Type B pancreatic cell (in vitro differentiated cells): ENCODE results near the gene SERTM1. TPM values are rescaled to one million over a fixed set of nuclear protein-coding genes. Genes with fewer than 3 reads are reported as not detected.

Experiments used
- DNase-seq: peaks from one replicate; pipeline ENCODE4 v3.0.0; 2021; ENCODE audit warnings: mixed read lengths; ENCODE audit not compliant: unreplicated experiment; ENCODE audit errors: extremely low spot score
- H3K27ac Mint-ChIP-seq: 2 replicates; pipeline ENCODE4 v1.8.0; 2021; ENCODE audit warnings: mild to moderate bottlenecking, mixed read lengths
- H3K27me3 Mint-ChIP-seq: 2 replicates; pipeline ENCODE4 v1.8.0; 2021; ENCODE audit warnings: mixed read lengths
- H3K36me3 Mint-ChIP-seq: 2 replicates; pipeline ENCODE4 v1.8.0; 2021; ENCODE audit warnings: mixed read lengths
- H3K4me1 Mint-ChIP-seq: one replicate; pipeline ENCODE4 v1.8.0; 2021; ENCODE audit warnings: mixed read lengths; ENCODE audit not compliant: unreplicated experiment
- H3K4me3 Mint-ChIP-seq: 2 replicates; pipeline ENCODE4 v1.8.0; 2021; ENCODE audit warnings: mild to moderate bottlenecking, mixed read lengths
- H3K9me3 Mint-ChIP-seq: 2 replicates; pipeline ENCODE4 v1.8.0; 2021; ENCODE audit warnings: mixed read lengths
- CTCF ChIP-seq: fragments of 200-600 bp; sonication (generic); conservative IDR thresholded peaks from 2 replicates; pipeline ENCODE4 v1.5.0; 2021; ENCODE audit warnings: antibody characterized with exemption, mild to moderate bottlenecking
- total RNA-seq: library from RNA; stranded (reverse); gene quantifications from 2 replicates; pipeline ENCODE4 v1.2.1, GENCODE V29; 2021; ENCODE audit warnings: low replicate concordance

SERTM1 gene
- total RNA-seq, 1 donor from 2014 or later = 6.5 TPM

- H3K4me3 Mint-ChIP-seq = no peak overlapping the region
- no peak for TF ChIP-seq CTCF
- DNase-seq = no peak
- no peak overlapping the region for H3K27ac Mint-ChIP-seq
- peaks cover 35% of the 10 kb centered on the region for H3K4me1 Mint-ChIP-seq
- peaks cover 3% of the 10 kb centered on the region for H3K27me3 Mint-ChIP-seq
- H3K36me3 Mint-ChIP-seq = no peaks in the 10 kb centered on the region
- peaks cover 6% of the 10 kb centered on the region for H3K9me3 Mint-ChIP-seq
Observed at GRCh38 chr13:36710396-36710795, 36.6 kb downstream of the SERTM1 start.

GRCh38 chr13:36712290-36712689 is 38.5 kb downstream of the SERTM1 start:
- H3K27ac Mint-ChIP-seq = no peak overlapping the region
- TF ChIP-seq CTCF = no peak
- peaks cover 44% of the 10 kb centered on the region for H3K4me1 Mint-ChIP-seq

DNA sequence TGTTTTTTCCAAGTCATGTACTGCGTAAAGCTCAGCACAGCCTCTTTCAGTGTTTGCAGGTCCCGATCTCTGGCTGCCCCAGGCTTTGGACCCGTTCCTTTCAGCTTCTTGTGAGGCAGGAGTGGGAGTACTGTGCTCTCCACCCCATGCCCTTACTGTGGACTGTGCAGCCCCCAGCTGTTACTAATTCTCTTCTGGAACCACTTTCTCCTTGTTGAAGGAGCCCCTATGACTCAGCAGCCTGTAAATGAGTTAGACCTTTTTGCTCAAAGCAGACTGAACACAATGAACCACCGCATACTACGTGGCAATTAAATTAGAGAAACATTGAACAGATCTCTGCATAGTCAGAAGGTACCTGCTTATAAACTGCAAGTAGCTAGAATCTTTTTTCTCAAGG is 39.0 kb downstream of the SERTM1 start:
- H3K27me3 Mint-ChIP-seq = peaks cover 8% of the 10 kb centered on the region
- H3K27ac Mint-ChIP-seq = no peak overlapping the region
- H3K36me3 Mint-ChIP-seq = no peaks in the 10 kb centered on the region
- no peak for DNase-seq
- H3K4me1 Mint-ChIP-seq = peaks cover 48% of the 10 kb centered on the region
- no peak overlapping the region for H3K4me3 Mint-ChIP-seq
- no peak for TF ChIP-seq CTCF
- H3K9me3 Mint-ChIP-seq = peaks cover 6% of the 10 kb centered on the region

More at GRCh38 chr13:36712290-36712689, 38.5 kb downstream of the SERTM1 start:
- Mint-ChIP-seq H3K9me3 (peaks cover 6% of the 10 kb centered on the region), H3K36me3 (no peaks in the 10 kb centered on the region), H3K4me3 (no peak overlapping the region), H3K27me3 (peaks cover 8% of the 10 kb centered on the region)
- DNase-seq = no peak

- no peak for DNase-seq
- Mint-ChIP-seq H3K36me3 (no peaks in the 10 kb centered on the region), H3K27me3 (peaks cover 8% of the 10 kb centered on the region), H3K4me1 (peaks cover 48% of the 10 kb centered on the region), H3K27ac (no peak overlapping the region), H3K9me3 (peaks cover 1% of the 10 kb centered on the region), H3K4me3 (no peak overlapping the region)
- no peak for TF ChIP-seq CTCF
Observed at GRCh38 chr13:36713887-36714286, 40.1 kb downstream of the SERTM1 start.

GRCh38 chr13:36715841-36716240 is 42.0 kb downstream of the SERTM1 start:
- Mint-ChIP-seq H3K9me3 (no peaks in the 10 kb centered on the region), H3K27ac (no peak overlapping the region), H3K4me3 (no peak overlapping the region), H3K36me3 (no peaks in the 10 kb centered on the region), H3K27me3 (peaks cover 5% of the 10 kb centered on the region), H3K4me1 (peaks cover 37% of the 10 kb centered on the region)
- DNase-seq = no peak
- TF ChIP-seq CTCF = no peak

GRCh38 chr13:36717017-36717416 is 43.2 kb downstream of the SERTM1 start:
- Mint-ChIP-seq H3K4me1 (peaks cover 32% of the 10 kb centered on the region), H3K27ac (no peak overlapping the region), H3K9me3 (no peaks in the 10 kb centered on the region), H3K4me3 (no peak overlapping the region), H3K27me3 (peaks cover 5% of the 10 kb centered on the region), H3K36me3 (no peaks in the 10 kb centered on the region)
- DNase-seq = no peak
- no peak for TF ChIP-seq CTCF
